G401 (cell line): Measurements from ENCODE around the gene SEMA4F. TPM values are rescaled to one million over a fixed set of nuclear protein-coding genes. Genes with fewer than 3 reads are reported as not detected.
A peak's percentile ranks its signal among the peaks of the same experiment; 100 is the strongest.

Experiments
- DNase-seq: peaks from one replicate; pipeline ENCODE4 v3.0.0-alpha.2; 2015; ENCODE audit warnings: low spot score
- in situ Hi-C: cut with HindIII; loops from 2 replicates; pipeline ENCODE4 v1.10.0; 2016; ENCODE audit warnings: low sequenced_read_pairs, mixed read lengths
- total RNA-seq: library from RNA; depleted of rRNA; stranded (reverse); fragments of >200 nt; shearing (Covaris generic); gene quantifications from 2 replicates; pipeline ENCODE4 v1.2.3, GENCODE V29; 2014

Gene SEMA4F
- total RNA-seq, 1 experiment from 2014 or later = 13.9 TPM

DNA sequence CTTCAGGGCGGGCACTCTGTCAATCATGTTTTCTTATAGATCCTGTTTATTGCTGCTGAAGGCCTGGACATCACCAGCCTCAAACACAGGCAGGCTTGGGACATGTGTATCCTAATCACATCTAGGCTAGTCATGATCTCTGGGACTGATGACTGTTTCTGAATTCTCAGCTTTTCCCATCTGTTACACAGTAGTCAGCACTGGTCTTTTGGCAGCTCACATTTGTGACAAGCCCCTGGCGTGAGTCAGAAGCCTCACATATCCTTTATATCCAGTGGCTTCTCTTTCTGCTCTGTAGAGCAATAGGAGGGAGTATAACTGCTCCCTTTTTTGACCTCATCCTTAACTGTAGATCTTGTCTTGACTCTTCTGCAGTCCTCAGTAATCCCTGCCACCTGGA lies 4.5 kb downstream of the SEMA4F start:
- in situ Hi-C loops = no loop called here
- peak; percentile 13 for DNase-seq

DNA sequence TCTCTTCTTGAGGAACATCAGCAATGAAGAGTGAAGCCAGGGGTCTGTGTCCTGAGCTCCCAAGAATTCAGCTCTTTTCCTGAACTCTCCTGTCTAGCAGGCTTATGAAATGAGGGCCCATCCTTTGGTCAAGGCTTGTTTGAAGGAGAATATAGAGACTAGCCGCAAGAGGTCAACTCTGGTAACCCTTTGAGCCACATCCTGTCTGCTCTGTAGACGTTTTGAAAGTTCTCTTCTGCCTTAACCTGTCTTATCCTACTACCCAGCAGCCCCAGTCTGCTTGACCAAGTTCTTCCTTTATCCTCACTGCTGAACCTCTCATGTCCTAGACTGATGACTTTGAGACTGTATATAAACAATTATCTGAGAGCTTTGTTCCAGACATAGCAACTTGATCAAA lies 5.4 kb downstream of the SEMA4F start:
- no peak for DNase-seq
- in situ Hi-C loops = no loop called here

DNA sequence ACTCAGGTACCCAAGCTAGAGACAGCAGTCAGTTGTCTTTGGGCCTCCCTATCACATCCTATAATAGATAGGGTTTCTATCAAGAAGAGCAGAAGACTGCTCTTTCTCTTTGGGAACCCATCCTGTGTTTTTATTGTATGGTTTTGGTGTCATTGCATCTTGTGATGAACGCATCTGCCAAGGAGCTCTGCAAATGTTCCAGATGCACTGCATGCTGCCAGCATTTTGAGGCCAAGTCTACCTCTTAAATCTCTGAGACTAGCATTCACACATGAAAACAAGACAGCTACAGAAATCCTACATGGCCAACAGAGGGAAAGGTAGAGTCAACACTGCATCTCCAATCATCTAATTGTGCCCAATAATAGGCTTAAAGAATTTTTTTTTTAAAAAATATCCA lies 14.0 kb downstream of the SEMA4F start:
- in situ Hi-C loops = no loop called here
- DNase-seq = no peak

DNA sequence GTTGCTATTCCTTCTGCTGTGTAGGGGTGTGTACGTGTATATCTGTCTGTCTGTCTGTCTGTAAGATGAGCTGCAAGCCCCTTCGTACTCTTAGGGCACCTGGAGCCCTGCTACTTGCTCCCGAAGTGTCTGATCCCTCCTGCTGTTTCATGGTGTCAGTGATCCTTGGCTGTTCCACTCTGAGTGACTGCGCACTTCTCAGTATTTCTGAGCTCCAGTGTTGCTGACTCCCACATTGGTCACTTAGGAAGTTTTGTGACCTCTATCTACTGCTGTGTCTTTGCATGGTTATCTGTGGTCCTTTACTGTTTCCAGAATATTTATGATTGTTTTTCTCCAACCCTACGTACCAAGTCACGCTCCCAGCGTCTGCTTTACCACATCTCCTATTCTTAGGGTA lies 16.2 kb downstream of the SEMA4F start:
- no peak for DNase-seq
- in situ Hi-C loops = no loop called here

DNA sequence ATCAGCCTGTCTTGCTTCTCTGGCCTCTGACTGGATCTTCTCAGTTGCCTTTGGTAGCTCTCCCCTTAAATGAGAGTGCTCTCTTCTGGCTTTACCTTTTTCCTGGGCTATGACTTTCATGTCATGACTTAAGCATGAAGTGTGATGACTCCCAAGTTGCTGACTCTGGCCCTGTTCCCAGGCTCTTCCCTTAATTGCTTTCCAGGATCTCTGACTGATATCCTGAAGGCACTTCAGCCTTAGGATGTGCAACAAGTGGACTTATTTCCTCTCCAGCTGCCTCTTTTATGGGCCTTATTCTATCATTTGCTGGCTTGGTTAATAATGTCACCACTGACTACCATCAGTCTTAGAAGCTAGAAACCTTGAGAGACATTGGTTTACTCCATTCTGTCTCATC lies 17.4 kb downstream of the SEMA4F start:
- DNase-seq = no peak
- in situ Hi-C loops = no loop called here

DNA sequence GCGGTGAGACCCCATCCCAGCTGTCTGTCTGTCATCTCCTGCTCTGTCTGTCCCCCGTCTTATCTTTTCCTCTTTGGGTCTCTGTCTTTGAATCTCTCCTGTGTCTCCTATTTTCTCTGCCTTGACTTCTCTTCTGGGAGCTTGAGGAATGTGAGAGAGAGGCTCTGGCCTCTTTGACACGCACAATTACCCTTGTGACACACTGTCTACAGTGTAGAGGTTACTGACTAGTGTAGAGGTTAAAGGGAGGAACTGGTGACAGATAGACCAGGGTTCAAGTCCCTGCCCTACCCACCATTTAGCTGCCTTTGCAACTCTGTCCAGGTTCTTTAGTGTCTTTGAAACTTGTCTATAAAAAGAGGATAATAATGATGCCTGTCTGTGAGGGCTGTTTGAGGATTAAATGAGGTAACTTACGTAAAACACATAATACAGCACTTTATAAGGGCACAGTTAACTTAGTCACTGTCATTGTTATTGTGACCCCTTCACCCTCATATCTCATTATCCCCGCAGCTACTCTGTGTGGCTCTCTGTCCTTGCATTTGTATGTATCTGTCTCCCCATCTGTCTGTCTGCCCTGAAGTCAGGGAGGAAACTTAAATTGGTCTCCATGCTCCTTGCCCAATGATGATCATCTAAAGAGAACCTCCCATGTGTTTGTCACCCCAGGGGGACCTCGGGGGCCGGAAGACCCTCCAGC lies 19.9 kb downstream of the SEMA4F start:
- in situ Hi-C loops = no loop called here
- DNase-seq = no peak

DNA sequence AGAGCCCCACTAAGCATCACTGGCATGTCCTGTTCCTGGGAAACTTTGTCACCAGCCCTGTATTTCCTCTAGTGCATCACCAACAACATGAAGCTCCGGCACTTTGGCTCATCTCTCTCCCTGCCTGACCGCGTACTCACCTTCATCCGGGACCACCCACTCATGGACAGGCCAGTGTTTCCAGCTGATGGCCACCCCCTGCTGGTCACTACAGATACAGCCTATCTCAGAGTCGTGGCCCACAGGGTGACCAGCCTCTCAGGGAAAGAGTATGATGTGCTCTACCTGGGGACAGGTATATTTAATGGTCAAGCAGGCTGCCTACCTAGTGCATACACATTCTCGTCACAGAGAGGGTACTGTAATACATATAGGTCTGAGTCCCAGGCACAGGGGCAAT lies 21.0 kb downstream of the SEMA4F start:
- in situ Hi-C loops = no loop called here
- no peak for DNase-seq

DNA sequence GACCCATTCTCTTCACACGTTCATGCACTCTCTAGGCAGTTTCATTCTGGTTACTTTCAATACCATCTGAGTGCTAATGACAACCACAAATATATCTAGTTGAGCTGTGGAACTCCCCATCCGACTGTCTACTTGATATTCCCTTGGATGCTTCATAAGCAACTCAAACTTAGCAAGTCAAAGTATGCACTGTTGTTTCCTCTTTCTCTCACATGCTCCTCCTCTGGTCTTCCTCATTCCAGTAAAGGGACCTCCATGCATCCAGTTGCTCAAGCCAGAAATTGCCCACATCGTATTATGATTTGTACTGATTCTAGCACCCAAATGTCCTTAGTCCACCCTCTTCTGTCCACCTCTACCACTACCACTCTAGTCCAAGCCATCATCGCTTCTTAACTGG lies 22.3 kb downstream of the SEMA4F start:
- in situ Hi-C loops = no loop called here
- no peak for DNase-seq

DNA sequence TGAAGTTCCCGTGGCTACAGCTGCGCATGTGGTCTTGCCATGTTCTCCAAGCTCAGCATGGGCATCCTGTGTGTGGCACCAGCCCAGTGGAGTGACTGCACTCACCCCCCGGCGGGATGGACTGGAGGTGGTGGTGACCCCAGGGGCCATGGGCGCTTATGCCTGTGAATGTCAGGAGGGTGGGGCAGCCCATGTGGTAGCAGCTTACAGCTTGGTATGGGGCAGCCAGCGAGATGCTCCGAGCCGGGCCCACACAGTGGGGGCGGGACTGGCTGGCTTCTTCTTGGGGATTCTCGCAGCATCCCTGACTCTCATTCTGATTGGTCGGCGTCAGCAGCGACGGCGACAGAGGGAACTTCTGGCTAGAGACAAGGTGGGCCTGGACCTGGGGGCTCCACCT lies 25.6 kb downstream of the SEMA4F start:
- no peak for DNase-seq
- in situ Hi-C loops = no loop called here

DNA sequence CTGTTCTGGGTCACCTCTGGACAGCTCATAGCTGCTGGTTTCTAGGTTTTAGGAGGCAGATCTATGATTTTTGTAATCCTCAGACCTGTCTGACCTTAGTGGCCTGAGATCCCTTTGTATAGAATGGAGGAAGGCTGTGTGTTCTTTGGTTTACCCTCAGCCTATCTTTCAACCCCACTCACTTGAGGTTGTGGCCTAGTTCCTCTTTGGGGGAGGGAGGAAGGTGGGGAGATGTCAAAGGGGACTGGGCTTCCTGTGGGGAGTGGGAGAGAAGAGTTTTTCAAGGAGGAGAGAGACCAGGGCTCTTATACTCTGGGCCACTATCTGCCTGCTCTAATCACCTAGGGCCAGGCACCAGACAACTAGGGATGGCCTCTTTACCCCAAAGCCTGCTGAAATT lies 28.5 kb downstream of the SEMA4F start:
- in situ Hi-C loops = no loop called here
- no peak for DNase-seq

DNA sequence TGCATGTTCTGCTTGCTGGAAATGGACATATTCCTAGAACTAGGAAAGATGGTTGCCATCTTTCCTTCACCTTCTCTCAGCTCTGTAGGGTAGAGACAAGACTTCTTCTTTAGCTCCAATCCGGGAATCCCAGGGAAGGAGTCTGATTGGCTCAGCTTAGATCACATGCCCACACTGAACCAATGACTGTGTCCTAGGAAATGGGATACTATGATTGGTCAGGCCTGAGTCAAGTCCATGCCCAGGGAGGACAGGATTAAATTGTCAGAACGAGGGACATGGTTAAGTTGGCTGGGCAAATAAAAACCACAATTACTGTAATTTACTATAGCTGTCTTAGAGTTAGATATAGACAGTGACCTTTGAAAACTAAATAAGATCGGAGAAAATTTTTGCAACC lies 31.4 kb downstream of the SEMA4F start:
- in situ Hi-C loops = no loop called here
- DNase-seq = no peak

DNA sequence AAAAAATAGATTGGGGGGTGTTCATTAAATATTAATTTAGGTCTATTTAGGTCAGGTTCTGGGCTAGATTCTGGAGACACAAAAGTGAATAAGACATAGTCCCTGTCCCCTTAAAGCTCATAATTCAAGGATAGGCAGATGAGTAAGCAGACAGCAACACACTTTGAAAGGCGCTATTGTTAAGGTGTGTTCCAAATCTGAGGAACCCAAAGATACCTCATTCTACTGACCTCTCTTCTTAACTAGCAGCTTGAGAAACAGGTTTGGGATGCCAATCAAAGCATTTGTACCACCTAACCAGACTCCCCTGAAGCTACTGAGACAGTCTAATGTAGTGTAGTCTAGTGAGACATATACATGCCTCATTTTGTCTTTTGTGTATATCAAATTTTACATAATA lies 34.8 kb downstream of the SEMA4F start:
- DNase-seq = no peak
- in situ Hi-C loops = no loop called here

DNA sequence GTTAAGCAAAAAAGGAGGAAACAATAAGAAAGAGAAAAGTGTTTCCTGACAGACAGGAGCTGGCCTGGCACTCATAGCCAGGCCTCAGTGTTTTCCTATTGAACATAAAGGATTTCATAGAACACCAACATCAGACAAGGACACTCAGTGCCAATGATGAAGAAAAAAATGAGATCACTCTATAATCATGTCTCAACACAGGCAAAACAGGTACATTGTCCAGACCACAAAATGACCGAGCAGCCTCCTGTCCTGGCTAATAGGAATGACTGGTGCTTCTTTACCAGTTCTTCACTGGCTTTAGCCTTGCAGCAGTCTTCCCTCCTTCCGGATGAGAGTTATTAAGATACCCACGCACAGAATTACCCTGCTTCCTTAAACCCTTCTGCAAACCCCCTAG lies 35.6 kb downstream of the SEMA4F start:
- no peak for DNase-seq
- in situ Hi-C loops = no loop called here

DNA sequence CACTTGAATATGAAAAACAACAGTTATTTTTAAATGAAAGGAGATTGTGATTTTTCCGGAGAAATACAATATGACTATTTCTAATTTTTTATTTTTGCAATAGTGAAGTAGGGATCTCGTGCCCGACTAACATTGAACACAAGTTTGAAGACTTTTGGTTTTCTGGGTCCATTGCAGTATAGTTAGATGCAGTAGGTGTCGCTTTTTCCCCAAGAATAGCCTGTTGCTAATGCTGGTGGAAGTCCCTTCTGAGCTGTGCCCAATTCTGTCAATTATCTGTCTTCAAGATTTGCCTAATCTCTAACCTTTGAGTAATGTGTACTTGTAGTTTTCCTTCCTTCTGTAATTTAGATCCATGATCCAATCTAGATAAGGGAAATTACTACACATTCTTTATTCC lies 36.5 kb downstream of the SEMA4F start:
- in situ Hi-C loops = no loop called here
- DNase-seq = peak; percentile 41

DNA sequence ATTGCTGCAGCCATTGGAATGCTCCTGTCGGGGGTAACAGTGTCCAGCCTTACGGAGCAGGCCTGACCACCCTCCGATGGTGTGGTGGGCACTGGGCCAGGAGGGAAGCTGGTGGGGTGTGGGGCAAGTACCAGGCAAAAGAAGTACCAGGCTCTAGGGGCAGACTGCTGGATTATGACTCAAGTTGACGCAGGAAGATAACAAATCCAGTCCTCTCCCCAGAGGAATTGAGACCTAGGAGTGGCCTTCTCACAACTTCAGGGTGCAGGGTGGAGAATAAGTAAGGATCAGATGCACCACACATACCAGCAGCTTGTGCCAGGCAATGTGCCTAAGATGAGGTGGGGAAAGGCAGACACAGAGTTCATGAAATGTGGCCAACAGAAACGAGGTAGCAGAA lies 37.9 kb downstream of the SEMA4F start:
- no peak for DNase-seq

DNA sequence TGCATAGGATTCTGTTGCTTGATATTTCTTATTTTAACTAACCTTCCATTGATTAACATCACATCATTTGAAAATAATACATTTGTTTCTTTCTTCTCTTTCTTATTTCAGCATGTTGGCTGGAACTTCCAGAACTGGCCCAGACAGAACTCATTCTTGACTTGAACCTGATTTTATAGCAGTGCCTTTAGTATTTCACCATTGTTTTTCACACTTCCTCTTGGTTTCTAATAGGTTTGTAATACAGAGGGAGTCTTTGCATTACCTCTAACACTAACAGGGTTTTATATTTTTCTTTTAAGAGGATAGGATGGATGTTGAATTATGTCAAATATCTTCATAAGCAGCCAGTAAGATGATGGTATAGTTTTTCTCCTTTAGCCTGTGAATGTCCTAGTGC lies 39.2 kb downstream of the SEMA4F start:
- no peak for DNase-seq
- in situ Hi-C loops = no loop called here

More for the DNA sequence above, 37.9 kb downstream of the SEMA4F start:
- in situ Hi-C loops = no loop called here

DNA sequence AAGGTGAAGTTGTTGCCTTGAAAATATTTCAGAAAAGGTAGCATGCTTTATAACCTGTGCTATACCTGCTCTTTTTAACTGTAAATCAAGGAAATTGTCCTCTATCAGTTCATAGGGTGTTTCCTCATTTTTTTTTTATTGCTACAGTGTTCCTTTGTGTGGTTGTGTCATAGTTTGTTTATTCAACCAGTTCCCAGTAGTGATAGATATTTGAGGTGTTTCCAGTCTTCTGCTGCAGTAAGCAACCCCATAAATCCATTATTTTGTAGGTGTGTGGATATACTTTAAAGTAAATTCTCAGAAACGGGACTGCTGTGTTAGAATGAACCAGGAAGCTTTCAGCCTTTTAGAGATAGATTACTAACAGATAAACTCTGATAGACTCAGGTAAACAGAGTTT lies 39.6 kb downstream of the SEMA4F start:
- in situ Hi-C loops = no loop called here

DNA sequence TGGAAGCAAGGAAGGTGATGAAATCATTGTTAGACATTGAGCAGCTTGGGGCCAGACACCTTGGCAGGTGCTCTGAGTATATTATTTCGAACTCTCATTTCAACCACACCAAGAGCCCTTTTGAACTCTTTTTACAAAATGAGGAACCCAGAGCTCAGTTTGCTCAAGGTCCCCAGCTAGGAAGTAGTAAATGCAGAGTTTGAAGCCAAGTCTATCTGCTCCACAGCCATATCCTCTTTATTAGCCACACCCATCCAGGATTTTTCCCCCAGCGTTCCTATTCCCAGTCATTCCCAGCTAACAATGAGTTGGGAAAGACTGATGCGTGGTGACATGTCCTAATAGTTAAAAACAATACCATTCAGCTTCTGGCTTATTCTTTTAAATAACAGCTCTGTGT lies 40.2 kb downstream of the SEMA4F start:
- in situ Hi-C loops = no loop called here
- DNase-seq = no peak

More for the DNA sequence above, 39.6 kb downstream of the SEMA4F start:
- DNase-seq = no peak

DNA sequence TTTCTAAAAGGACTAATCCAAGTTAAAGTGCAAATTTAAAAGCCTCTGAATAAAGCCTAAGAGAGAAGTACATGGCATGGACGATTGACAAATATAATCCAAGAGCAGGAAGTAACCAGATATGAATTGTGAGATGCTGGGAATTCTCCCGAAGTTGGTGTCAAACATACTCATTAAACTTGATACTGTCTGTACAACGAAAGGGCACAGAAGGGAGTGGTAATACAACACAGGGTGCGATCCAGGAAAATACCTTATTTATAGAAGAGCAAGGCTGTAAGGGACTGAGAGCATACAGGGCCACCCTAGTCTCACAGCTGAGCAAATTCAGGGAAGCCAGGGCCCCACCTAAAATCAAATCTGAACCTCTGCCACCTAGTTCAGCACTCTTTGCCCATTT lies 41.6 kb downstream of the SEMA4F start:
- in situ Hi-C loops = no loop called here

DNA sequence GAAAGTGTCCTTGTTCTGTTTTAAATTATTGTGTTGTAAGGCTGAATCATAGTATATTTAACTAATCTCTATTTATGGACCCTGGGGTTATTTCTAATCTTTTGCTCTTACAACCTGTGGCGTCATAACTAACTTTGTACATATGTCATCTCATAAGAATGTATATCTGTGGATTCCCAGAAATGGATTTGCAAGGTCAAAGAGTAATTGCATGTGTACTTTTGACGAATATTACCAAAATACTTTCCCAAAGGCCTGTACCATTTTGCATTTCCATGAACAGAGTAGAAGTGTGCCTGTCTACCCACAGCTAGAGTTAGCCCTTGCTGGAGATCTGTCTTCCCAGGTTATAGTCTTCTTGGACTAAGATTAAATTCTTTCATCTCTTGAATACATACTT lies 42.8 kb downstream of the SEMA4F start:
- no peak for DNase-seq
- in situ Hi-C loops = no loop called here

More for the DNA sequence above, 41.6 kb downstream of the SEMA4F start:
- DNase-seq = no peak

DNA sequence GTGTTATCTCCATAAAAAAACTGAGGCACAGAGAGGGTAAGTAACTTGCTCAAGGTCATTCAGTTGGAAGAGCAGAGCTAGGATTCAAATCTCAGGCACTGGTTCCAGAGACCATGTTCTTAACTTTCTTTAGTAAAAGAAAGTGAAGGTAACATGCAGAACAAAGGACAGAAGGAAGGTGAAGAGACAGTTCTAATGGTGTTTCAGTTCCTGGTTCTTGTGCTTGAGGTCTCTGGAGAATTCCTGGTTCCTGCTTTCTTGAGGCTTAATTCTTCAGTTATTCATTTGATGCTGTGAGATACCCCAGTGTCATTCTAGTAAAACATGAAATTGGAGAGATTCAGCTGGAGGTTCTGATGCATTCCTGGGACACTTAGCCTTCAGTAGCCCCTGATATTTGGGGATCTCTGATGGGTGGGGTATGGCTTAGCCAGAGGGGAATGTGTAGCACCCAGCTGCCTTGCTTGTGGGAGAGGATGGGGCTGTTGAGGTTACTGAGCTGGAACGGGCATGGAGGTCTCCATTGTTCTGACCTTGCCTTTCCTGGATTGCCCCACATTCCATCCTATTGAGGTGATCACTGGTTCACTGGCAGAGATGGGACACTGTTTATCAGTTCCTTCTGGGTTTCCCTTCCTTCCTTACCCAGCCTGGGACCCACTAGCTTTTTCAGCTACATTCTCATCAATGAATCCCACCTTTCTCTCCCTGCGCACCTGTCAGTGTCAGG lies 46.8 kb downstream of the SEMA4F start:
- in situ Hi-C loops = no loop called here
- DNase-seq = no peak
